Kidney glomerular epithelial cell (primary cell): ENCODE data around the gene GATA3.
"Not testable (repeated sequence)": the region's sequence is repeated elsewhere in the genome, so short reads cannot be mapped to it uniquely, and the experiment has no call there.

Experiments
- DNase-seq: peaks from one replicate; lab custom pipeline; 2025; lab: John Stamatoyannopoulos, UW

The GATA3 gene

GRCh38 chr10:8054494-8055407, at the start of gene GATA3:
TSS of gene GATA3 (plus strand) at chr10:8054688. CDS start at chr10:8055656, 968 bp downstream.
- DNase-seq: no peak

DNA sequence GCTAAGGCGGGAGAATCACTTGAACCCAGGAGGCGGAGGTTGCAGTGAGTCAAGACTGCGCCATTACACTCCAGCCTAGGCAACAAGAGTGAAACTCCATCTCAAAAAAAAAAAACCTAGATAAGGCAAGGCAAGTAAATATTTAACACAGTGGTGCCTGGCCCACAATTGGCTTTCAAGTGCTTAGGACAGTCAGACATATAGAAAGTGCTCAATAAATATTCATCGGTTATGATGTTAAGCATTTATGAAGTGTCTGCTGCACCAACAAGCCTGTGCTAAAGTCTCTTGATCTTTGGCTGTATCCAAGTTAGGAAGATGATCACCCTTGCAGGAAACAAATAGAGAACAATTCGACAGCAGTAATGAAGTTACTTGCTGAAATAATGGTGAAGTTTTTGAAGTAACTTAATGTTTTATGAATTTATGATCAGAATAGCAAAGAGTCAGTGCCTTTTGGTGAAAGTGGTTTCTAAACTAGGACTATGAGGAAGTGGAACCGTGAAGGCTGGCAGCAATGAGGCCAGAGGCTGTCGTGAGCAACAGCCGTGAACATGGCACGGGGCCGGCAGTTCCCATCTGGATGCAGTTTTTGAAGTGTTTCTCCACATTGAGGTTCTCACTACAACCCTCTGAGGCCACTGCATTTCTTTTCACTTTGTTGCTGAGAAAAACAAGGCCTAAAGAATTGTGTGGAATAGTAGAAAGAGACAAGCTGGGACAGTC, 48.1 kb upstream of the GATA3 start:
- DNase-seq: no peak

DNA sequence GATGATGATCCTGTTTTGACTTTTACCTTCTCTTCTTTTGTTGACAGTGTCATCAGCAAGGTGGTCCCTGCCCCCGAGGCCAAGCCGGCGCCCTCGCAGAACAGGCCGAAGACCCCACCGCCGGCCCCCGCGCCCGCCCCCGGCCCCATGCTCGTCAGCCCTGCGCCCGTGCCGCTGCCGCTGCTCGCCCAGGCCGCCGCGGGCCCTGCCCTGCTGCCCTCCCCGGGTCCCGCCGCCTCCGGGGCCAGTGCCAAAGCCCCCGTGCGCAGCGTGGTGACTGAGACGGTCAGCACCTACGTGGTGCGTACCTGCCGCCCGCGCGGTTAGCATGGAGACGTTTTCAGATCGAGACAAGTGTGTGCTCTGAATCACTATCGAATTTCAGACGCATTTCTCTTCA, 45.5 kb upstream of the GATA3 start:
- no peak for DNase-seq

GRCh38 chr10:8013006-8013405, 41.5 kb upstream of the GATA3 start:
- DNase-seq: no peak

DNA sequence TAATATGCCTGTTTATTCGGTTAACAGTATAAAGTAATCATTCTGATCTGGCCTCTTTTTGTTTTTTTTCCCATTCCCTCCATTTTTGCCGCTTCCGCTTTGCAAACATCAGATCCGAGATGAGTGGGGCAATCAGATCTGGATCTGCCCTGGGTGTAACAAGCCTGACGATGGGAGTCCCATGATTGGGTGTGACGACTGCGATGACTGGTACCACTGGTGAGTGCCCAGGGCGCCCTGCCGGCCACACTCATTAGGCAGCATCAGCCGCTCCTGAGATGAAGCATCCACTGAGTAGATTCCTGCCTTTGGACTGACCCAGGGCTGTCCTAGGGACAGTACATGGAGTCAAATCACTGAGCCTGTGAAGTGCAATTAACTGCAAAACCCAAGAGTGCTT, 40.9 kb upstream of the GATA3 start:
- no peak for DNase-seq

- no peak for DNase-seq
These were observed 39.8 kb upstream of the GATA3 start for GRCh38 chr10:8014649-8015048.

DNA sequence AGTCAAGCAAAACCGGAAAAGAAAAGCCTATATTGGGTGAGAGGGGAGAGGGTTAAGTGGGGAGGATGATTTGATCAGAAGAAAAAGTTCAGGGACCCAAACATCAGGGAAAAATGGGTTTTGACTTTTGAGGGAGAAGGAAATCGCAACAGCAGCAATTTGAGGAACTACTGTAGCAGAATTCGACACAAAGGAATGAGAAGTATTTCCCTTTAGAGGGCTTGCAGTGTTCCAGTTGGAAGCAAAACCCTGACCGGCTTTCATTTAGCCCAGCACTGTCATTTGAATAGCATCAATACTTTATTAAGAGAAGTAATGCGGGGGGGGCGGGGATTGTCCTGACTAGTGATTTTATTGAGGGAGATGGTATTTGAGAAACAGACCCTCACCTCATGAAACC, 37.2 kb upstream of the GATA3 start:
- DNase-seq: no peak

DNA sequence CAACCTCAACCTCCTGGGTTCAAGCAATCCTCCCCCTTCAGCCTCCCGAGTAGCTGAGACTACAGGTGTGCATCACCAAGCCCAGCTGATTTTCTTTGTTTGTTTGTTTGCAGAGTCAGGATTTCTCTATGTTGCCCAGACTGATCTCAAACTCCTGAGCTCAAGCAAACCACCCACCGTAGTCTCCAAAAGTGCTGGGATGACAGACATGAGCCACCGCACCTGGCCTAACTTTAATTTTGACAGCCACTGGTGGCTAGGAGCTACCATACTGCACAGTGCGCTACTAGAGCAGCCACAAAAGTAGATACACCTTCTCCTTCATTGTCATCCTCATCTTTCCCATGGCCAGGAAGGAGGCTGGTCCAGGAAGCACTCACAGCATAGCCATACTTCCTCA, 31.2 kb upstream of the GATA3 start:
- DNase-seq: no peak

DNA sequence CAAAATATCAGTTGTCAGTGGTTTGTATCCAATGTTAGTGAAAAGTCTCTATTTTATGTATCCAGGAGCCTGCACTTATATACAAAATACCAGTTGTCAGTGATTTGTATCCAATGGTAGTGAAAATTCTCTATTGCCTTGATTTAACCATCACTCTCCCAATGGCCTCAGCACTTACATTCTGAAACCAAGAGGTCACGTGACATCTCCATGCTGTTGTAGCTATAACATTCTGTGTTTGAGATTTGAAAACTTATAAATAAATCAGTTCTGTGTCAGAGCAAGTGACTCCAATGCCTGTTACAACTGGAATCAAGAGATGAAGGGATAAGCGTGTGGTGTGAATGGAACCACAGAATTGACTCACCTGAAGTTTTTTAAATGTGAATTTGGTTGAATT, 30.6 kb upstream of the GATA3 start:
- DNase-seq: no peak

DNA sequence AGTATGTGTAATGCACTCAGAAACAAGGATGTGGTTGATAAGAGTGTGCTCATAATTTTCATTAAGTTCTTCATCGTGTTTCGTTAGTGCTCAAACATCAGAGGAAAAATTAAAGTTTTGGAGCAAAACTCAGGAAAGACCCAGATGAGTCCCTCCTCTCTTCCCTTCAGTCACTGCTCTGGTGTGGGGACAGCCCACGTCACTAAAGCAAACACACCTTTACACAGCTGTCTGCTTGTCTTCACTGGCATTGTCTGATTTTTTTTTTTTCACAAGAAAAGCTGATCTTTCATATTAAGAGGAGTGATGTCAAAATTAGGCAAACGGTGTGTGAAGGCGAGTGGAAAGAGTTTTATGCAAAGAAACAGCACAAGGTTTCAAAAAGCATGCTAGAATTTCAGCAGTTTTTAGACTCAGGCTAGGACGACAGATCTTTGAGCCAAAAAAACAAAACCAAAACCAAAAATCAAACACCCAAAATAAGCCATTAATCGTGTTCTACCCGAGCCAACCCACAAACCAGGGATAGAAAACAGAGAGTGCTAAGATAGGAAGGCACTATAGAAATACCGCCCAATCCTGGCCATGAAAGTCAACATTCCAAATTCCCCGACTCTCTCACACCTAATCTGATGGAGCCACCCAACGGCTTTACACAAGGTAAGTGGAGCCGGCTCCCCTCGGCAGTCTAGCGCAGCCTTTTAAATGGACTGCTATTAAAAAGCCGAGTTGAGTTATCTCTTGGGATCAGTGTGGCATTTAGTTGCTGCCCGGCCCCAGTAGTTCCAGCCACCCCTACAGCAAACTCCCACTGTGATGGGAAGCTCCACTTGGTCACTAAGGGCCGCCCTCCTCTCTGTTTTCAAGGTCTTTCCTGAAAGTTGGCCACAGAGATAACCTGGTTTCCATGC, 27.9 kb upstream of the GATA3 start:
- no peak for DNase-seq

- DNase-seq: not testable (repeated sequence)
These were observed 23.3 kb upstream of the GATA3 start for GRCh38 chr10:8031211-8031610.

DNA sequence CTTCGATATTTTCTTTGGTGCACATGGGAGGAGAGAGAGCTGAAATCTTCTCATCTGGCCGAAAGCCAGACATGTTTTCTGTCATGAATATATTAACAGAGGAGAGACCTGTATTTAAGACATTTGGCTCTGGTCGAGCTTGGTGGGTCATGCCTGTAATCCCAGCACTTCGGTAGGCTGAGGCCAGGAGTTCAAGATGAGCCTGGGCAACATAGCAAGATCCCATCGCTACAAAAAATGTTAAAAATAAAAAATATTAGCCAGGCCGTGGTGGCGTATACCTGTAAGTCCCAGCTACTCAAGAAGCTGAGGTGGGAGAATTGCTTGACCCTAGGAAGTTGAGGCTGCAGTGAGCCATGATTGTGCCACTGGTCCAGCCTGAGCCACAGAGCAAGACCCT, 21.9 kb upstream of the GATA3 start:
- no peak for DNase-seq

- no peak for DNase-seq
These were observed 20.5 kb upstream of the GATA3 start for GRCh38 chr10:8033812-8034465.

- DNase-seq: no peak
These were observed 20.0 kb upstream of the GATA3 start for GRCh38 chr10:8034466-8035005.

DNA sequence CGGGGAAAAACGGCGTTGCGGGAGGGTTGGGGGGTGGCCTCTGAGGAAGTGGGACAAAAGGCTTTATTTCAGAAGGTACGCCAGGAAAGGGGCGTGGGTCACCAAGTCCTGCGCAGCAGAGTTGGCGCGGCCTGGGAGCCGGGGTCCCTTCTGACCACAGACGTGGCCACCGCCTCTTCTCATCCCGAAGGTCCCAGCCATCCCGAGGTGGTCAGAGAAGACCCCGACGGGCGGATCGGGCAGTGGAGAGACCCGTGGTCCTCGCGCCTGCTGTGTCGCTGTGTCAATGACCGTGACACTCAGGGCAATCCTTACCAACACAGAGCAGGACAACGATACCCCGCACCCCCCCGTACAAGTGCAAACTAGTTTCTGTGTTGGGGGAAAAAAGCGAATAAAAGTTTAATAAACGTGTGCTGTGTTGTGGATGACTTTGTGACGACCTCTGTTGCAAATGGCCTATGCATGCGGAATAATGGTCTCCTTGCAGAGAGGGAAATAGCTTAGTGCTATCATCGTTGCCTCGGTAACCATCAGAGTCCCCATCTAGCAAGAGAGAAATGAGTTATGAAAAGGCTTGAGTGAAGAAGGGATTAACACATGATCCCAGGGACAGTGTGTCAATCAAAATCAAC, 19.4 kb upstream of the GATA3 start:
- no peak for DNase-seq

GRCh38 chr10:8035641-8036470, 18.6 kb upstream of the GATA3 start:
- DNase-seq: no peak

GRCh38 chr10:8036506-8037198, 17.8 kb upstream of the GATA3 start:
- no peak for DNase-seq

DNA sequence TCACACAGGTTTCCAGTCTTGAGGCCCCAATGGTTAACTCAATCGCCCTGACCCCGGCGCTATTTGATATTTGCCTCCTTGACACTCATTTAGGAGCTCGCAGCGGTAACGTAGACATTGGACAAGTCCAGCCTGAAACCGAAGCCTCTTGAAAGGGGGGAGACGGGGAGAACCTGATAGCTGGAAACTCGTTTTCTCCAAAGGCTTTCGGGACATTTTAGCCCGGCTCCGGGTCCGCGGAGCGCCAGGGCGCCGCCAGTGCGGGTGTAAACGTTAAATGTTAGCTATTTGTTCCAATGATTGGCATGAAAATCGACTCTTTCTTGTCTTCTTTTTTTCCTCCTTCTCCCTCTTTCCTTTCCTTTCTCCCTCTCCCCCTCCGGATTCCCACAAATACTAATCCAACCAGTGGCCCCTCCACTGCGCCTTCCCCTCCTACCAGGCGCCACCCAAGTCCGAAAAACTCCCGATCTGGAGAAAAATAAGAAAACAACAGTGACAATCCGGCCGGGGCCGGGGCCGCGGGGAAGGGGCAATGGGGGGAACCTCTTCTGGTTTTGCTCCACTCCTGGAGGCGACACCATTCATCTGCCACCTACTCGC, 17.2 kb upstream of the GATA3 start:
- no peak for DNase-seq
